ENCODE results near the gene LRRC8C.

Gene LRRC8C

DNA sequence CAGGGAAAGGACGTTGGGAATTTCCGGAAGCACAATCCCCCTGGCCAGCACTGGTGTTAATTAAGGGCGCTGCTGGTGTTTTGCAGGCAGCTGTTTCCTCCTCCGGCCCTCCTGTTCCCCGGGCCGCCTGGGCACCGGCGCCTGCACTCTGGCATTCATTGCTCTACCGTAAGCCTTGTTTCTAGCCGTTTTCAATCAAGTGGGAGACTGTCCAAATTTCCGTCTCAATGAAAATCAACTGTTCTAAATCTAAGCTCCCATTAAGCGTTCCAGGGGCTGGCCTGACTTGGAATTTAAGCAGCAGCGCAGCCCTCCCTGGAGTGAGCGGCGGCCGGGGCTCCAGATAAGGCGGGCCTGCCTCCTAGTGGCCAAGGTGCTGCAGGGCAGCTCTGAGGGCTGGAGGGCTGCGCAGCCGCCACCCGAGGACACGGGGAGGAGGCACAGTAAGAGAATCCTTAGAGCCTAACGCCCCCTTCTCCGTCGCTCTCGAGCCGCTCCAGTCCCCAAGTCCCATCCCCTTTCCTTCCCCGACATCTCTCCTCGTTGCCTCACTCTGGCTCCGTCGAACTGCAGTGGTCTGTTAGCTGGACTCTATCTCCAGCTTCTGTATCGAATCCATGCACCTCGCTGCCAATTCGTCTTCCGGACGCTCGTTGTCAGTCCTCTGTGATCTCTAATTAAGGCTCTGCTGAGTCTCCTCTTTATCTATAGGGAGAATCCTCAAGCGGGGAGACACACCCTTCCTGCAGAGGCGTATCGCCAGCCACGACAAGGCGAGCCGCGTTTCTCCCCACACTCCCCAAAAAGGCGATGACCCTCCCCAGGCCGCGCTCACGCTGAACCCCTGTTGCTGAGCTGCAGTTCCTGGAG is 130.1 kb downstream of the LRRC8C start:
- peaks cover 5% of the 10 kb centered on the region for H3K4me1 ChIP-seq (ENCODE audit: control insufficient read depth, insufficient read depth, low read length, unreplicated experiment)
- H3K36me3 ChIP-seq (ENCODE audit: insufficient read depth, low read length): no peaks in the 10 kb centered on the region
- peak overlapping the region; percentile 81 for H2AFZ ChIP-seq (ENCODE audit: low read length, unreplicated experiment)
- H3K27me3 ChIP-seq (ENCODE audit: insufficient read depth, low read length): no peaks in the 10 kb centered on the region
- H3K27ac ChIP-seq (ENCODE audit: low read depth, low read length): no peak overlapping the region
- no peaks in the 10 kb centered on the region for H3K79me2 ChIP-seq (ENCODE audit: control insufficient read depth, insufficient read depth, low read length, unreplicated experiment)
- peak overlapping the region; percentile 80 for H3K4me3 ChIP-seq (ENCODE audit: low read depth, low read length)

DNA sequence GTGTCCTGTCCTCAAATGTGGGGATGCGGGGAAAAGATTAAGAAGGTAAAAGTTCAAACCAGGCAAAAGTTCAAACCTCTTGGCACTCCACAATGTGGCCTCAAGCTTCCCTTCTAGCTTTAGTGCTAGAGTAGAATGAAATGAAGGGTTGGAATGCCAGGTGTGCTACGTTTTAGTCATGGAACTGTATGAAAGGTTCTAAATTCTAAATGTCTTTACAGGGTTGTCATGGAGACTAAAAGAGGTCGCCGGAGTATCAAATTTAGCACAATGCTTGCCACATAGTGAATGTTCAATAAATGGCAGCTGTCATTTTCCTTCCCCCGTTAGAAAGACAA is 130.7 kb downstream of the LRRC8C start:
- peak overlapping the region; percentile 80 for H3K4me3 ChIP-seq (ENCODE audit: low read depth, low read length)

DNA sequence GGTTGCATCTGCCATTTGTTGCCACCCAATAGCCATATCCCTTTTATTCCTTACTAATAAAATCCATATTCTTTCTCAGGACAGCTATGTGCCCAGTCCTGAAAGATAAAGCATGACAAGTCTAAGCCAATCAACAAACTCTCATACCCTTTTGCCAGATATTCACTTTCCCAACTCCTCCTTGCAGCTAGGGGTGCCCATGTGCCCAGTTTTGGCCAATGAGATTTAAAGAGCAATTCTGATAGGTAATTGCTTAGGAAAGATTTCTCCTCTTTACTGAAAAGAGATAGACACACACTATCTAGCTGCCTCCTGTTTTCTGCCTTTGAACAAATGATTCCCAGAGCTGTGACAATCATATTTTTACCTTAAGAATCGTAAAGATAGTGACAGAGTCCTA is 132.9 kb downstream of the LRRC8C start:
- H3K27me3 ChIP-seq (ENCODE audit: insufficient read depth, low read length): peaks cover 13% of the 10 kb centered on the region
- H2AFZ ChIP-seq (ENCODE audit: low read length, unreplicated experiment): no peak overlapping the region
- no peak overlapping the region for H3K4me3 ChIP-seq (ENCODE audit: low read depth, low read length)
- peaks cover 5% of the 10 kb centered on the region for H3K4me1 ChIP-seq (ENCODE audit: control insufficient read depth, insufficient read depth, low read length, unreplicated experiment)
- no peaks in the 10 kb centered on the region for H3K79me2 ChIP-seq (ENCODE audit: control insufficient read depth, insufficient read depth, low read length, unreplicated experiment)
- no peaks in the 10 kb centered on the region for H3K36me3 ChIP-seq (ENCODE audit: insufficient read depth, low read length)
- no peak overlapping the region for H3K27ac ChIP-seq (ENCODE audit: low read depth, low read length)

More for the DNA sequence above, 130.7 kb downstream of the LRRC8C start:
- Histone ChIP-seq H3K27ac (ENCODE audit: low read depth, low read length) (no peak overlapping the region), H3K27me3 (ENCODE audit: insufficient read depth, low read length) (no peaks in the 10 kb centered on the region), H3K4me1 (ENCODE audit: control insufficient read depth, insufficient read depth, low read length, unreplicated experiment) (peaks cover 5% of the 10 kb centered on the region), H3K79me2 (ENCODE audit: control insufficient read depth, insufficient read depth, low read length, unreplicated experiment) (no peaks in the 10 kb centered on the region), H2AFZ (ENCODE audit: low read length, unreplicated experiment) (peak overlapping the region; percentile 81), H3K36me3 (ENCODE audit: insufficient read depth, low read length) (no peaks in the 10 kb centered on the region)

DNA sequence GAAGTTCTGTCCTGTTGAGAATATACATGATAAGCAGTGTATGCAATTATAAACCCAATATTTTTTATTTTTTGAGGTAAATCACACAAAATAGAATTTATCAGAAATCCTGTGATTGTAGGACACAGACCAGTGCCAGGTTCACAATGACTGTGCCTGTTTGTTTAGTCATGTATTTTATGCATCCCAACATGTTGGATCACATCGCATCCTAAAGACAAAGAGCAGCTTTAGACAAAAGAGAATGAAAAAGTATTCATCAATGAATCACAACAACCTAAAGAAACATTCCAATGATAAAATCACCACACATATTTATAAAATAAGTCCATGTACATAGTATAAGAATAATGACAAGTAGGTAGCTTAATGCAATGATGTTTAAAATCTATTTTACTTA is 134.7 kb downstream of the LRRC8C start:
- H3K36me3 ChIP-seq (ENCODE audit: insufficient read depth, low read length): no peaks in the 10 kb centered on the region
- peaks cover 22% of the 10 kb centered on the region for H3K27me3 ChIP-seq (ENCODE audit: insufficient read depth, low read length)
- peaks cover 2% of the 10 kb centered on the region for H3K4me1 ChIP-seq (ENCODE audit: control insufficient read depth, insufficient read depth, low read length, unreplicated experiment)
- no peak overlapping the region for H3K4me3 ChIP-seq (ENCODE audit: low read depth, low read length)
- H3K79me2 ChIP-seq (ENCODE audit: control insufficient read depth, insufficient read depth, low read length, unreplicated experiment): no peaks in the 10 kb centered on the region
- H3K27ac ChIP-seq (ENCODE audit: low read depth, low read length): no peak overlapping the region
- no peak overlapping the region for H2AFZ ChIP-seq (ENCODE audit: low read length, unreplicated experiment)
